Measurements from ENCODE around the gene RXFP3. TPM values are rescaled to one million over a fixed set of nuclear protein-coding genes. Genes with fewer than 3 reads are reported as not detected.
"Not testable (repeated sequence)": the region's sequence is repeated elsewhere in the genome, so short reads cannot be mapped to it uniquely, and the experiment has no call there.

RXFP3 gene
- total RNA-seq, 1 donor from 2014 or later = 0.18 TPM

DNA sequence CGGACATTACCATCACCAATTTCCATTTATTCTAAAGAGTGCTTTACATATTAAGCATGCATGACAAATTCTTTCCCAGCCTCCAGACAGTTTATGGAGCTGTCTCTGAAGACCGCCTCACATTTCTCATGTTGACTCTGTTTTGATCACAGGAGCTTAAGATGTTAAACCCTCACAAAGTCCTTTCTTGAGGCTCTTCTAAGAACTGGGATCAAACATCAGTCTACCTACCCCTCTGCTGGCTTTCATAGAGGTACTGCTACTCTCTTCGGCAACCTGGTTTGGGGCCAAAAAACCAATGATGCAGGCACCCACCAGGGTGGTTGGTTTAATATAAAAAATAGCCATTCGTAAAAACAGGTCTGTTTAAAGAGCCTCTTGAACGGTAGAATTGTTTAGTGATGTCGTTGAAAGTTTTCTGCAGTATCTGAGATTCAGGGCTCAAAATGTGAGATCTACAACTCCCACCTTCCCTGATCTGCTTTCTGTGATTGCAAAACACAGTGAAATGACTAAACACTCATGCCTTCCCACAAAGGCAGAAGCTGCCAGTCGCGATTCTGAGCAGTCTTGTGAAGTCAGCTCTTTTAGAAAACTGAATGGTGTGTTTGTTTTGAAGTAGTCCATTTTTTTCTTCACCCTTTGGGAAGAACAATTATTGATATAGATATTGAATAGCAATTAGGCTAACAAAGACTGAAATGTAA, 3.5 kb downstream of the RXFP3 start:
- Mint-ChIP-seq H3K36me3 (ENCODE audit: low read depth, unreplicated experiment) (peaks cover 4% of the 10 kb centered on the region), H3K4me3 (ENCODE audit: unreplicated experiment) (no peak overlapping the region), H3K4me1 (ENCODE audit: unreplicated experiment) (peaks cover 22% of the 10 kb centered on the region), H3K27me3 (ENCODE audit: unreplicated experiment) (peaks cover 8% of the 10 kb centered on the region), H3K27ac (ENCODE audit: unreplicated experiment) (no peak overlapping the region), H3K9me3 (ENCODE audit: unreplicated experiment) (no peaks in the 10 kb centered on the region)
- no peak for DNase-seq (ENCODE audit: low spot score)
- TF ChIP-seq, protein P1, sequence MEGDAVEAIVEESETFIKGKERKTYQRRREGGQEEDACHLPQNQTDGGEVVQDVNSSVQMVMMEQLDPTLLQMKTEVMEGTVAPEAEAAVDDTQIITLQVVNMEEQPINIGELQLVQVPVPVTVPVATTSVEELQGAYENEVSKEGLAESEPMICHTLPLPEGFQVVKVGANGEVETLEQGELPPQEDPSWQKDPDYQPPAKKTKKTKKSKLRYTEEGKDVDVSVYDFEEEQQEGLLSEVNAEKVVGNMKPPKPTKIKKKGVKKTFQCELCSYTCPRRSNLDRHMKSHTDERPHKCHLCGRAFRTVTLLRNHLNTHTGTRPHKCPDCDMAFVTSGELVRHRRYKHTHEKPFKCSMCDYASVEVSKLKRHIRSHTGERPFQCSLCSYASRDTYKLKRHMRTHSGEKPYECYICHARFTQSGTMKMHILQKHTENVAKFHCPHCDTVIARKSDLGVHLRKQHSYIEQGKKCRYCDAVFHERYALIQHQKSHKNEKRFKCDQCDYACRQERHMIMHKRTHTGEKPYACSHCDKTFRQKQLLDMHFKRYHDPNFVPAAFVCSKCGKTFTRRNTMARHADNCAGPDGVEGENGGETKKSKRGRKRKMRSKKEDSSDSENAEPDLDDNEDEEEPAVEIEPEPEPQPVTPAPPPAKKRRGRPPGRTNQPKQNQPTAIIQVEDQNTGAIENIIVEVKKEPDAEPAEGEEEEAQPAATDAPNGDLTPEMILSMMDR (IDR thresholded peaks at IDR 0.05; ENCODE audit: unreplicated experiment) = no peak

DNA sequence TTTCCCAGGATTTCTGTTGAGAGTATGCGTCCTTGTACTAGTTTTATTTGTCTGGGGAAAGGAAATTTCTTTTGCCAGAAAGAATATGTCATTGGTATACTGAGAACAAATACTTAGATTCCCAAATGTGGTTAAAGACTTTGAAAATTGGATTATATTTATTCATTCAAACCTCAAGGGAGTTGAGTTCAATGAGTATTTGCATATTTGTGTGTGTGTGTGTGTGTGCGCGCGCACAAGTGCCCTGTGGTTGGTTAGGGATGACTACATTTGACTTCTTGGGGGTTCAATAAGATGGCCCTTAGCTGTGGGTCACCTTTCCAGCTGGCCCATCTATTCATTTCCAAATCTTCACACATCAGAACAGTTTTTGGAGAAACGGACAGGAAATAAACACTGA, 4.9 kb downstream of the RXFP3 start:
- DNase-seq (ENCODE audit: low spot score) = no peak
- no peaks in the 10 kb centered on the region for H3K36me3 Mint-ChIP-seq (ENCODE audit: low read depth, unreplicated experiment)

DNA sequence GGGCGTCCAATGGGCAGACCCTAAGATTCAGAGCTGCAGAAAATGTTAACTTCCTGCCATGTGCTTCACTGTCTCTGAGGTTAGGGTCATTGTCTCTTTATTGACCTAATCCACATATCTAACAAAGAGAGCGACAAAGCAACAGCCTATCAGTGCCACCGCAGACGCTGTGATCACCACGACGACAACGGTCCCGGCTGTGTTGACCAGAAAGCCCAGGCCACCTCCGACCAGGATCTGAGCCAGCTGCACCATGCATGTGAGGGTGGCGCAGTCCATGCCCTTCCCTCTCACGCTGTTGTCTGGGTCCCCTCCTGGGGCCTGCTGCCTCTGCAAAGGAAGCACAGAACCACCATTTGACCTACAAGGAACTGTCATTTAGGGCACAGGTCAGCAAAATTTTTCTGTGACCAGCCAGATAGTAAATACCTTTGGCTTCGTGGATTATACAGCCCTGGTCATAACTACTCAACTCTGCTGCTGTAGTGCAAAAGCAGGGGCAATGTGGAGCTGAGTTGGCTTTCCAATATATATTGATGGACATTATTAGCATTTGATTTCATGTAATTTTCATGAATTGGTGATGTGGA, 8.5 kb downstream of the RXFP3 start:
- TF ChIP-seq, protein P1 (IDR thresholded peaks at IDR 0.05; ENCODE audit: unreplicated experiment) = no peak
- Mint-ChIP-seq H3K9me3 (ENCODE audit: unreplicated experiment) (no peaks in the 10 kb centered on the region), H3K27ac (ENCODE audit: unreplicated experiment) (no peak overlapping the region), H3K4me3 (ENCODE audit: unreplicated experiment) (no peak overlapping the region), H3K4me1 (ENCODE audit: unreplicated experiment) (peaks cover 19% of the 10 kb centered on the region), H3K27me3 (ENCODE audit: unreplicated experiment) (no peaks in the 10 kb centered on the region), H3K36me3 (ENCODE audit: low read depth, unreplicated experiment) (no peaks in the 10 kb centered on the region)
- no peak for DNase-seq (ENCODE audit: low spot score)

More for the DNA sequence above, 4.9 kb downstream of the RXFP3 start:
- peaks cover 3% of the 10 kb centered on the region for H3K27me3 Mint-ChIP-seq (ENCODE audit: unreplicated experiment)
- peak overlapping the region; percentile 85 for H3K27ac Mint-ChIP-seq (ENCODE audit: unreplicated experiment)
- TF ChIP-seq, protein P1 (IDR thresholded peaks at IDR 0.05; ENCODE audit: unreplicated experiment) = no peak
- peaks cover 19% of the 10 kb centered on the region for H3K4me1 Mint-ChIP-seq (ENCODE audit: unreplicated experiment)
- no peaks in the 10 kb centered on the region for H3K9me3 Mint-ChIP-seq (ENCODE audit: unreplicated experiment)
- H3K4me3 Mint-ChIP-seq (ENCODE audit: unreplicated experiment) = no peak overlapping the region

DNA sequence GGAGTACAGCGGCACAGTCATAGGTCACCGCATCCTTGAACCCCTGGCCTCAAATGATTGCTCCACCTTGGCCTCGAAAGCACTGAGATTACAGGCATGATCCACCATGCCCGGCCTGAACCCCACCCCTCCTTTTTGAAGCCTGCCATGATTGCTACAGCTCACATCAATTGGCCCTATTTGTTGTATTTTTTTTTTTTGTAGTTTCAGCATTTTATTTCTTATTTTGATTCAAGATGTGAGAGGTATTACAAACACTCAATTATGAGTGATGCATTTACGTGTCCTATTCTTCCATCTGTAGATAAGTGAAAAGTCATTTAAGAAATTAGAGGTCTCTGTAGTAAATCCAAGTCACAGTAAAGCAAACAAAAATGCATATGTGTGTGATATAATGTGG, 16.0 kb downstream of the RXFP3 start:
- not testable (repeated sequence) for H3K9me3 Mint-ChIP-seq (ENCODE audit: unreplicated experiment); H3K4me1 Mint-ChIP-seq (ENCODE audit: unreplicated experiment); H3K36me3 Mint-ChIP-seq (ENCODE audit: low read depth, unreplicated experiment); H3K27me3 Mint-ChIP-seq (ENCODE audit: unreplicated experiment); H3K4me3 Mint-ChIP-seq (ENCODE audit: unreplicated experiment); DNase-seq (ENCODE audit: low spot score); H3K27ac Mint-ChIP-seq (ENCODE audit: unreplicated experiment)

DNA sequence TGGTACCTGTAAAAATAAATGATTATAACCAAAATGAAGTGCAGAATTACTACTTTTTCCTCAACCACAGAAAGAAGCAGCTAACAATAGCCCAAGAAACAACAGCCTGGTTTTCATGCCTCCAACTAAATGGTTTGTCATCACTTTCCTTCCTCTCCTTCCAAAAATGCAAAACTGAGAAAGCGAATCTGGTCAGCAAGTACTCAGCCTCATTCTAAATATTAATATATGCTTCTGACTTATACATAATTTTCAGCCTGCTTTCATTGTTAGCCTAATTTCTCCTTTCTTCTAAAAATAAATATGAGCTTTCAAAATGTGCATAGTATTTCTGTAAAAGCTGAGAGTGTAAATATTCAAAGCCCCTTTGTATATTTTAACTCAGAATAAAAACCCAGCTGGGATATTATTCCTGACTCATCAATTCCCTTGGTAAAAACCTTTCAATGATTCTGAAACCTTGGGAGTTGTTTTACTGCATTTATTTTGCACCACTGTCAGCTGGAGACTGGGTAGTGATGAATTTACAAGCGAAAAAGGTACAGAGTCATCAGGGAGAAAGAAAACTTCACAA, 21.5 kb downstream of the RXFP3 start:
- TF ChIP-seq, protein P1 (IDR thresholded peaks at IDR 0.05; ENCODE audit: unreplicated experiment) = no peak
- no peak for DNase-seq (ENCODE audit: low spot score)
- Mint-ChIP-seq H3K27ac (ENCODE audit: unreplicated experiment) (no peak overlapping the region), H3K27me3 (ENCODE audit: unreplicated experiment) (no peaks in the 10 kb centered on the region), H3K9me3 (ENCODE audit: unreplicated experiment) (no peaks in the 10 kb centered on the region), H3K4me1 (ENCODE audit: unreplicated experiment) (peaks cover 10% of the 10 kb centered on the region), H3K36me3 (ENCODE audit: low read depth, unreplicated experiment) (no peaks in the 10 kb centered on the region), H3K4me3 (ENCODE audit: unreplicated experiment) (no peak overlapping the region)
